NCI-H187 (cell line): ENCODE measurements around the gene LEMD2.
A peak's percentile ranks its signal among the peaks of the same experiment; 100 is the strongest.

Source experiments
- DNase-seq, 2 experiments: peaks; one replicate each; lab custom pipeline; 2025; lab: John Stamatoyannopoulos, UW

Gene LEMD2

GRCh38 chr6:33819021-33819420 lies 30.1 kb upstream of the LEMD2 start:
- no peak for DNase-seq

DNA sequence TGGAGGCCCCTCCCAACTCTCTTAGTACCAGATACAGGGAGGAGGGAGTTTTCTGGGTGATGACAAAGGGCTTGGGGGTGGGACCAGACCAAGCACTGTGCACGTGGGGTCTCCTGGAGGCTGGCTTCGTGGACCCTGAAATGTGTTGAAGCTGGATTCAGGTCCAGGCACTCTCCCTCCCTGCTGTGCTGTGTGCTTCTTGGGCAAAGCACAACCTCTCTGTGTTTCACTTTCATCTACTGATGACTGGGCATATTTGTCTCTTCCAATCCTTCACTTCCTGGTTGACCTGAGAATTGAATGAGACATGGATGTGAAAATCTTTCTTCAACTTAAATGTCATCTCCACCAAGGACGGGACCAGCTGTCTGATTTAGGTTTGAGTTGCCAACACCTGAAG lies 29.4 kb upstream of the LEMD2 start:
- no peak for DNase-seq

GRCh38 chr6:33817489-33817888 lies 28.6 kb upstream of the LEMD2 start:
- DNase-seq, result no peak

- no peak for DNase-seq
Observed at GRCh38 chr6:33816911-33817310, 28.0 kb upstream of the LEMD2 start.

DNA sequence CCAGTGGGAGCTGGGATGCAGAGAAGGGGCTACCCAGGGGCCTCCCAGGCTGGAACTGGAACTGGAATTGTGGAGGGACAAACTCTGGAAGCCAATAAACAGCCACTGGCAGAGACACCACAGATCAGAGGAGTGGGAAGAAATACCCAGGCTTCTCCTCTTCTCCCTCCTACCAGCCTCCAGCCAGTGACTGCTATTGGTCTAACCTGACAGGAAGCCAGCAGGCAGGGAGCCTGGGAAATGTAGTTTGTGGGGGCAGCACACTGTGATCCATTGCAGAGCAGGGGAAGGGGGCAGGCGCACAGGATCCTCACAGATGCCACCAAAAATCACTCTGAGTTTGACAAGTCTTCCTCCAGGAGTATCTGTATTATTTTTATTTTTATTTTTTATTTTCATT lies 26.9 kb upstream of the LEMD2 start:
- no peak for DNase-seq

DNA sequence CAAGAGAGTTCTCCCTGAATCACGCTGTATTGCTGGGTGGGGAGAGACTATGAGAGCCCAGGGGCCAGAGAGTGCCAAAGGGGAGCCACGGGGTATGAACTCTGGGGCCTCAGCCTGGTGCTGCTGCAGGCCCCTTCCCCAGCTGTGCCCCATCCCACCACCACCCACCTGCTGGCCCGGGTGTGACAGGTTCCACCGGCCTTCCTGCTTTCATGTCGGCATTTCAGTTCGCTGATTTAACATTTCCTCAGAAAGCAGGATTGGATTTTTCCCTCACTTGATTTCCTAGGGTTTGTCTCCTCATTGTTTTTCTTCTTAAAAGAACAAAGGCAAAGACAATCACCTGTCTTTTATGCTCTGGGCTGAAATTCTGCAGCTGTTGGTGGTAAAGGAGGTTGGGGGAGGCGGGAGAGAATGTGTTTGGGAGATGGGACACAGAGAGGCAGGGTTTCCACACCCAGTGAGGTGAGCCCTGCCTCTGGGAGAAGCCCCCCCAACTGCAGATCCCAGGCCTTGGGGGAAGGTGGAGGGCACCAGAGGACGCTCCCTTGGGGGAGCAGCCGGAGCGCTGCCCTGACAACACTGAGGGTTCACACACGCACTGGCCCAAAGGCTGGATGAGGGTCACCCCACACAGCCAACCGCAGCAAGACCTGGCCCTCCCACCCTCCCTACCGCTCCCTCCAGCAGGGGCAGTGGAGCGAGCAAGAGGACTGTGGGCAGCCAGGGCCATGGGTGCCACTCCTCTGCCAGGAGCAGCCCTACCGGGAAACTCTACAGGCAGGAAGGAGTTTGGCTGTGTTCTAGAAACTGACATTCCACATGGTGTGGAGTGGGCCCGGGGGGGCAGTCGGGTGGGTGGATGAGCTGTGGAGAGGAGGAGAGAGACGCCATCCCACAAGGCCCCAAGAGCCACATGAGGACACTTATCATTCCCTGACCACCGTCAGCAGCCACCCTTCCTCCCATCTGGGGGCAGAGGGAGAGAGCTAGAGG lies 25.4 kb upstream of the LEMD2 start:
- DNase-seq, result no peak

DNA sequence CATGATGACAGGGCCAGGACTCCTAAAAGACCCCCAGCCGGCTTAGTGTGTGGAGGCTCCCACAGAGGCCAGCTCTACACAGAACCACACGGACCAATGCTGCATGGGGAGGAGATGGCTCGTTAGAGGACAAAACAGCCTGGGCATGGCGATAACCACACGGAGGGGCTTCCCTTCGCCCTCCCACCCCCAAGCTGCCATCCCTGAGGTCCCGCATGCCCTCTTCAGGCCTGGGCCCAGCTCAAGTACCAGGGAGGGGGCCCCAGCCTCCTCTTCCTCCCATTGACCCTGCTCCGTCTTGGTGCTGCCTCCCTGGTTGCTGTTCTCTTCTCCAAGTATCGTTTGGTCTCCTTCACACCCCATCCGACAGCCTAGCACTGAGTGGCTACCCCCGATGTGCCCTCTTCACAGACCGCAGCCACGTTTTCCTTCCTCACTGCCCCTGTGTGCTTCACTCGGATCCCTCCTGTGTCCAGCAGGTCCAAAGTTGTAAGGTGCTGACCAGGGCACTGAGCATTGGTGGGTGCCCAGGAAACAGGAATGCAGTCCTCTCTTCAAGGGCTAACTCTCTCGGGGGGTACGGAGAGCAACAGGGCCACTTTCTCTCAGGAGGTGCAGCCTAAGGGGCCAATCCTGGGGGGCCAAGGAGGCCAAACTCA lies 24.4 kb upstream of the LEMD2 start:
- DNase-seq, result no peak

GRCh38 chr6:33812669-33813068 lies 23.7 kb upstream of the LEMD2 start:
- peak; percentile 49 to 57 for DNase-seq

DNA sequence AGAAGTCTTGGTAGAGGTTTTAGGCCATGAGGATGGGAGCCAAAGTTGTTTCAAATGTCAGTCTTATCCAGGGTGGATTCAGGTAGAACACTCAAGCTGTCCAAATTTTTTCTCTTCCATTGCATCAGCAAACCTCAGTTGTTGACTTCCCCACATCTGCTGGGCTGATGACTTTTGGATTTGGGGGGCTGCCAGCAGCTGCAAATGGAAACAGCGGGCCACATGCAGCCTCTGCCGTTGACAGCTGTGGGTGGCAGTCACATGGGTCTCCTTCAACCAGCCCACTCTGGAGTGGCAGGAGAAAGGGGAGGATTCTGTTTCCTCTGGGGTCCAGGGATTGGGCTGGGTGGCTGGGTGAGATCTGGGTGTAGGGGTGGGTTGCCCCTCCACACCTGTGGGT lies 20.7 kb upstream of the LEMD2 start:
- no peak for DNase-seq

DNA sequence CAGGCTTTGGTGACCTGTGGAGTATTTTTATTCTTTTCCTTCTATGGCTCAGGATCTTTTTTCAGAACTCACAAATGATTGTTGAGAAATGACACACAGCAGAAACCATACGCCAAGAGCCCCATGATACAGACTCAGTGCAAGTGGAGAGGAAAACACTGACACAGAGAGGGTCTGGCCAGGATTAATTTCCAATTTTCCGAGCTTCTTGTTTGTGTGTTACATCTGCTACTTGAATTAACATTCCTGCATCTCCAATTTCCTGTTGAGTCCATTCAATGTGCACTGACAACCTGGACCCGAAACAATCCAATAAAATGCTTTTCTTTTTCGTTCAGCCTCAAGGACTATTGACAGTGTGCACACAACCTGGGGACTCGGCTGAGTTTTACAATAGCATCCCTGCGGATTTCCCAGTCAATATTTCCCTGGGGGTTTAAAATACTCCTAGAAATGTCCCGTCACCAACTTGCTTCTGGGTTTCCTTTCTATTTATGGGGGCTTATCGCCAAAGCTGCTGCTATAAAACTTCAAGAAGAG lies 19.8 kb upstream of the LEMD2 start:
- no peak for DNase-seq

GRCh38 chr6:33807606-33808005 lies 18.7 kb upstream of the LEMD2 start:
- DNase-seq, result no peak

DNA sequence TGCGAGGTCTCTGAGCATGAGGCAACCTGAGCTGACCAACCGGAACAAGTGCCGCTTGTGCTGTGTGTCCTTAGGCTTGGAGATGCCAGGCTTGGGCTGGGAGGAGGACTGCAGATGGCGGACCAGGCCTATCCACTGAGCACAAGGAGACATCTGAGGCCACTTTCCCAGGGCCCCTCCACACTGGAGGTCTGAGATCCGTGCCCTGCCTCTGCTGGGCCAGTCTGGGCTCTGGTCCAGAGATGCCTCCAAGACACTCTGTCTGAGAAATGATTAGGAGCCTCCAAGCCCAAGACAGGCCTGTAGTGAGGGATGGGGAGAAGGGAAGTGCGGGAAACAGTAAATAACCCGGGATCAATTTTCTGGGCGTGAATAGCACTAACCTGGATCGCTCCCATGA lies 17.9 kb upstream of the LEMD2 start:
- no peak for DNase-seq

DNA sequence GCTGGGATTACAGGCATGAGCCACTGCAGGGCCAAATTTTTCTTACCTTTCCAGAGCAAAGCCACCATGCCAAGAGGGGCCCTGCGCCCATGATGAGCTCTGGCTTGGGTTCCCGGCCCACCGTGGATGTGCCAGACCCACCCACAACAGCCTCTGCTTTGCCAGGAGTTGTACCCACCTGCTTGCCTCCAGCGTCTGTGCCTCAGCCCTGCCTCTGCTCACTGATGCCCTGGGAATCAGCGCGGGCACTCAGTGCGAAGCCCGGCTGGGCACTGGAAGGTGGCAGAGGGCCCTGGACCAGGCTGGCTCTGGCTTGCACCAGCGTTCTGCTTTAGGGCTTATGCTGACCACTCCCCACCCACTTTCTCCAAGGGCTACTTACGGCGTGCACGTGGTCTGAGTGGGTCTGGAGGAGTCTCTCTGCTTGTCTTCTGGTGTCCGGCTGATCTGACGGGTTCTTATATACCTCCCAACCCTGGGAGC lies 14.7 kb upstream of the LEMD2 start, which contains the start of gene MLN:
TSS of gene MLN (minus strand) at position 433 of the 483 bp plus-strand sequence. CDS start 2,840 bp downstream, outside the sequence.
- no peak for DNase-seq

- DNase-seq, result no peak
Observed at GRCh38 chr6:33802186-33802958, 13.4 kb upstream of the LEMD2 start.

DNA sequence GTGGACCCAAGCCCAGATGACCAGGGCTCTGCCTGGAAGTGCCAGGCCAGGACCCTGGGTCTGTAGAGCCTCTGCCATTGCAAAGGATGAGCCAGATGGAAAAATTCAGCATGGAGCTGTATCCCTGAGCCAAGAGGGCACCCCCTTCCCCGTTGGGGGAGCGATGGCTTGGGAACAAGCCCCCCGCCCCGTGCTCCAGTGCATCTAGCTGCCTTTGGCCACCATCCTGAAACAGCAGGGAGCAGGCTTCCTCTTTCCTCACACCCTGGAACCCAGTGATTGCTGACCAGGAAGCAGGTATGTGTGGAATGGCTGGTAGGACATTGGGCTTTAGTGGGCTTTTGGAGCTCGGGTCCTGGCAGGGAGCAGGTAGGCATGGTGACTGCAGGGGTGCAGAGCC lies 12.7 kb upstream of the LEMD2 start:
- DNase-seq, result no peak

GRCh38 chr6:33800248-33800969 lies 11.5 kb upstream of the LEMD2 start:
- DNase-seq, result no peak

DNA sequence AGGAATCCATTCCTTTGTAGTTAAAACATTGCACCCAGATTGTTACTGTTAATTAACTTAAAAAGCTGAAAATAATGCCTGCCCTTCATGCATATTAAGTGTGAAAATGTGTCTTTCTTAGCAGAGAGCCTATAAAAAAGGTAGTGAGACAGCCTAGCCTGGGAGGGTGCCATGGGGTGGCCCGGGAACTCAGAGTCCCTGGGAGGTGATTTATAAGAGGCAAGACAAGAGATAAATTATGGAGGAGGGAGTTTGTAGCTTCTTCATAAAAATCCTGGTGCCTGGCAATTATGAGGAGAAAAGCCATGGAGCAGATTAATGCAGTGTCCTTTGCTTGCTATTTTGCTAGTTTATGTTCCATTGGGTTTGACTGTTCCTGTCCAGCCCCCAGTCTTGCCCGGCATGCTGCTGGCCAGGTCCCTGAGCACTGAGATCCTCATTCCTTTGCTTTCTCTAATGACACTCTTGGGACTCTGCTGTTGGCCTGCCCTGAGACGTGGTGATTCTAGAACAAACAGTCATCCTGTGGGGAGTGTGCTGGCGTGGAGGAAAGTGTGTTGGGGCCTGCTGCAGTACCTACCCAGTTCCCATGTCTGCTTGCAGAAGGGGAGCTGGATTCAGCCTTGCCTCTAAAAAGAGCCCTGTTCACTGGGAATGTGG lies 10.7 kb upstream of the LEMD2 start:
- DNase-seq, result no peak

DNA sequence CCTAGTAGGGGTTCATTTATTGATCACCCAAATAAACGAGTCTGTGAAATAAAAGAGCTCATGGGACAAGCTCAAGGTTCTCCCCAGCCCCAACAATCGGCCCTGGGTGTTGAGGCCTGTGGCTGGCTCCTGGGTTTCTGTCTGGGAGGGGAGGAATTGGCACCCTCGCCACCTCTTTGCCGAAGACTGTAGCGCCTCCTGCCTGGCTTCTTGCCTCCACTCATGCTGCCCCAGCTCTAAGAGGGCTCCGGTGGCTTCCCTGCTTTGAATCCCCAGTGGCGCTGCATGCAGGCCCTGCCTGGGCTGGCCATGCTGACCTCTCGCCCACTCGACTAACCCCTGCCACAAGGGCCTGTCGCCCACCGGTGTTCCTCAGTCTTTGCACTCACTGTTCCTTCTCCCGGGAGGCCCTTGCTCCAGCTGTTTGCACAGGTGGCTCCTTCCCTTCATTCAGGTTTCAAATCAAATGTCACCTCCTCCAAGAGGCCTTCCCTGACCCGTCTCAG lies 9.5 kb upstream of the LEMD2 start:
- no peak for DNase-seq

DNA sequence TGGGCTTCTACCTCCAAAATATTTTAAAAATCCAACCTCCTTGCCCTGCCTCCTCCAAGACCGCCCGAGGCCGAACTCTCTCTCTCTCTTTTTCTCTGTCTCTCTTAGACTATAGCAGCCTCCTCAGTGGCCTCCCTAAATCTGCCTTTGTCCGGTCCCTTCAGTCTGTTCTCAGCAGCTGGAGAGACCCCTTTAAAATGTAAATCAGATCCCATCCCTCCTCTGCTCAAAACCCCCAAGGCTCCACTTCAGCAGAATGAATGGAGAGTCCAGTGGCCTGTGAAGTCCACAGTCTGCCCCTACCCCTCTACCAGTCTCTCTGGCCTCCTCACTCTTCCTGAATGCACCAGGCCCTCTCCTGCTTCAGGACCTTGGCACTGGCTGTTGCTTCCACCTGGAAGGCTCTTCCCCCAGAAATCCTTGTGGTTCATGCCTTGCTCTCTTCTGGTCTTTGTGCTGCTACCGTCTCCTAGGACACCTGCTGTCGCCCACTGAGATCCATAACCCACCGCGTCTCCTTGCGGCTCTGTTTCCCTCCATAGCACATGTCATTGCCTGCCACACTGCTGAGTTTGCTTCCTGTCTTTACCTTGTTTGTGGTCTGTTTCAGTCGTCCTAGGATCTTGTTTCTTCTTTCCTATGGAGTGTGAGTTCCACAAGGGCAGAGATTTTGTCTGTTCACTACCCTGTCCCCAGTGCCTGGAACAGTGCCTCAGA lies 8.9 kb upstream of the LEMD2 start:
- no peak for DNase-seq
